Pancreas (tissue), 10 donors: ENCODE measurements around the gene COL25A1. TPM values are rescaled to one million over a fixed set of nuclear protein-coding genes. Genes with fewer than 3 reads are reported as not detected.

ENCODE experiments used
- ATAC-seq, 4 donors: fragments of 200-7000 bp; cut with Tn5 transposase; one replicate each; pipeline versions ENCODE4 v1.8.0 to v1.9.1; 2020; ENCODE audit warnings: mild to moderate bottlenecking in 4 of 4, moderate library complexity in 4 of 4
- DNase-seq, 6 donors: peaks; one replicate each; pipeline ENCODE4 v3.0.0-alpha.2; 2020
- FAIRE-seq: peaks from 2 replicates; lab custom pipeline; 2012; peaks lifted over from hg19 to GRCh38; lab: Jason Lieb, UNC
- H3K27ac ChIP-seq, 4 donors: fragments of 200-600 bp; sonication (generic); 1 replicate in 3 of 4; 2 replicates in 1 of 4; pipeline versions ENCODE4 v1.5.0 to v1.8.0; 2020
- H3K27me3 ChIP-seq, 4 donors: fragments of 200-600 bp; one replicate each; pipeline ENCODE4 v1.8.0; 2021
- H3K36me3 ChIP-seq, 3 donors: fragments of 200-600 bp; sonication (generic) in 1 of 3; one replicate each; pipeline versions ENCODE4 v1.5.0 to v1.8.0; 2020 to 2021
- H3K4me1 ChIP-seq, 3 donors: fragments of 200-600 bp; one replicate each; pipeline ENCODE4 v1.8.0; 2021
- H3K4me3 ChIP-seq, 4 donors: fragments of 200-600 bp; sonication (generic) in 2 of 4; one replicate each; pipeline versions ENCODE4 v1.5.0 to v1.8.0; 2020 to 2021
- H3K9me3 ChIP-seq, 4 donors: fragments of 200-600 bp; one replicate each; pipeline ENCODE4 v1.8.0; 2021
- CTCF ChIP-seq, 4 donors: fragments of 200-600 bp; sonication (generic) in 3 of 4; IDR thresholded peaks; one replicate each; pipeline versions ENCODE4 v1.5.0 to v1.8.0; 2021; ENCODE audit warnings: antibody characterized with exemption in 4 of 4
- WGBS, 2 donors: extraction: QIAGEN DNeasy Blood & Tissue Kit; methylation state at CpG; one replicate each; pipeline ENCODE4 v1.1.7; 2013; 5-methylcytosine and 5-hydroxymethylcytosine counted together
- intact Hi-C, 3 donors: fragments of 100-400 bp; cut with DNase I; formaldehyde crosslinking; loops; one replicate each; pipeline versions ENCODE4 v1.11.1 to v1.14.2; 2022
- polyA plus RNA-seq, 2 donors: library from polyadenylated mRNA; stranded (reverse); fragments of 200-250 nt; gene quantifications; one replicate each; pipeline ENCODE4 v1.2.3, GENCODE V29; 2013
- total RNA-seq, 6 donors: library from RNA; stranded (reverse); fragmentation: NEBNext Ultra II Directional in 4 of 6; extraction: Animal tissue kit (Norgen Biotek cat#: 25700) in 4 of 6; gene quantifications; one replicate each; pipeline versions ENCODE4 v1.2.1 to v1.2.4, GENCODE V29; 2021 to 2023
- donor health status: healthy with polysubstance abuse.
- donor health status: DM: no; HTN: no; CAD: no; lungs with moderate emphysema.
- donor health status: DM: no; HTN: no; CAD: no.
- donor health status: control.
- donor health status: control.
- donor health status: Bipolar disorder and iron deficiency.
- donor health status: DM: yes; HTN: yes; CAD: no.
- donor health status: DM: no; HTN: no; CAD: no.
- donor health status: DM: no; HTN: no; CAD: no.
- donor health status: DM: yes; HTN: yes; CAD: no.

COL25A1 gene
- total and polyA plus RNA-seq, 8 donors = 0.08 to 0.46 (median 0.22) TPM

- no peak for FAIRE-seq
- H3K9me3 ChIP-seq = no peaks in the 10 kb centered on the region
- TF ChIP-seq CTCF (IDR thresholded peaks at IDR 0.05) = no peak
- peak in 1 of 6 donors; percentile 37 for DNase-seq
- WGBS, 2 donors = 75 to 88% methylated on average over 5 of the region's 5 CpGs
- no peaks in the 10 kb centered on the region for H3K36me3 ChIP-seq
- H3K4me3 ChIP-seq = no peak overlapping the region
- no peak overlapping the region for H3K27ac ChIP-seq
- intact Hi-C loops = no loop called here
- no peak for ATAC-seq
- no peaks in the 10 kb centered on the region for H3K27me3 ChIP-seq
- no peaks in the 10 kb centered on the region for H3K4me1 ChIP-seq
These were observed 286.3 kb downstream of the COL25A1 start for GRCh38 chr4:109016200-109016599.

DNA sequence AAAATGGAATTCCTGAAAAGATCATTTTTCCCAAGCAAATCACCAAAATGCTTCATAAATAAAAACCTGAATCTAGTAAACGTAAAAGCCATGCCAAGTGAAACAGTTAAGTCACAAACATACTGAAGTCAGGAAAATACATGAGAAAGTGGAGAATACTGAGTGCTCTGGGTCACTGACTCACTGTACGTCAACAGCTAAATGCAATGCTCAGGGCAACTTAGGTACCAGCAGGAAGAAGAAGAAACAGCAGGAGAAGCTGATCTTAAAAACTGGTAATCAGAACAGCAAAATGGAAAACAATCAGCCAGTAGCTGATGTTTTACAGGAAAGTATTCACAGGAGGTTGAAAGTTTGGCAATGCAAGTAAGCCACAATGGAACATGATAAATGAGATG, 287.0 kb downstream of the COL25A1 start:
- H3K9me3 ChIP-seq = no peaks in the 10 kb centered on the region
- TF ChIP-seq CTCF (IDR thresholded peaks at IDR 0.05) = no peak
- no peak overlapping the region for H3K27ac ChIP-seq
- no peak overlapping the region for H3K4me3 ChIP-seq
- no peaks in the 10 kb centered on the region for H3K36me3 ChIP-seq
- no peak for FAIRE-seq
- ATAC-seq = no peak
- intact Hi-C loops = no loop called here
- no peaks in the 10 kb centered on the region for H3K27me3 ChIP-seq
- H3K4me1 ChIP-seq = no peaks in the 10 kb centered on the region
- DNase-seq = no peak
- 57 to 59% methylated on average over 2 of the region's 2 CpGs for WGBS, 2 donors

- H3K36me3 ChIP-seq = no peaks in the 10 kb centered on the region
- intact Hi-C loops = no loop called here
- H3K4me3 ChIP-seq = no peak overlapping the region
- DNase-seq (no peak), ATAC-seq (no peak), FAIRE-seq (no peak)
- WGBS, 2 donors = 65 to 74% methylated on average over 11 of the region's 11 CpGs
- H3K27me3 ChIP-seq = no peaks in the 10 kb centered on the region
- no peaks in the 10 kb centered on the region for H3K9me3 ChIP-seq
- no peaks in the 10 kb centered on the region for H3K4me1 ChIP-seq
- no peak for TF ChIP-seq CTCF (IDR thresholded peaks at IDR 0.05)
- no peak overlapping the region for H3K27ac ChIP-seq
These were observed 287.7 kb downstream of the COL25A1 start for GRCh38 chr4:109014593-109015412.

- intact Hi-C loops = no loop called here
- peak in 1 of 6 donors; percentile 49 for DNase-seq
- no peak for FAIRE-seq
These were observed 290.1 kb downstream of the COL25A1 start for GRCh38 chr4:109012286-109012880.

More at GRCh38 chr4:109012286-109012880, 290.1 kb downstream of the COL25A1 start:
- Histone ChIP-seq H3K9me3 (no peaks in the 10 kb centered on the region), H3K4me3 (no peak overlapping the region), H3K27me3 (no peaks in the 10 kb centered on the region), H3K27ac (no peak overlapping the region), H3K36me3 (no peaks in the 10 kb centered on the region), H3K4me1 (no peaks in the 10 kb centered on the region)
- no peak for ATAC-seq
- no peak for TF ChIP-seq CTCF (IDR thresholded peaks at IDR 0.05)
- 95 to 97% methylated on average over 37 of the region's 37 CpGs for WGBS, 2 donors
